ENCODE data around the gene THSD7B. TPM values are rescaled to one million over a fixed set of nuclear protein-coding genes. Genes with fewer than 3 reads are reported as not detected.

Gene THSD7B
- total and polyA plus RNA-seq, 8 donors, result 0.13 to 4.5 (median 2.7) TPM

GRCh38 chr2:137590102-137590501 lies 824.8 kb downstream of the THSD7B start:
- intact Hi-C loops (cut with DNase I), result no loop called here
- no peak for TF ChIP-seq CTCF (IDR thresholded peaks at IDR 0.05)
- ATAC-seq, result no peak
- H3K4me3 ChIP-seq, result no peak overlapping the region
- no peak overlapping the region for H3K27ac ChIP-seq
- no peaks in the 10 kb centered on the region for H3K27me3 ChIP-seq
- no peak for DNase-seq
- peaks cover 0 to 11% of the 10 kb centered on the region in 2 donors for H3K9me3 ChIP-seq
- H3K4me1 ChIP-seq, result no peaks in the 10 kb centered on the region
- no peaks in the 10 kb centered on the region for H3K36me3 ChIP-seq

GRCh38 chr2:137607722-137608318 lies 842.5 kb downstream of the THSD7B start:
- intact Hi-C loops (cut with DNase I), result no loop called here
- Histone ChIP-seq H3K27me3 (no peaks in the 10 kb centered on the region), H3K9me3 (no peaks in the 10 kb centered on the region), H3K4me1 (no peaks in the 10 kb centered on the region), H3K36me3 (no peaks in the 10 kb centered on the region), H3K4me3 (no peak overlapping the region), H3K27ac (no peak overlapping the region)
- TF ChIP-seq CTCF (IDR thresholded peaks at IDR 0.05), result no peak
- DNase-seq (no peak), ATAC-seq (no peak)

GRCh38 chr2:137638932-137639331 lies 873.6 kb downstream of the THSD7B start:
- H3K27ac ChIP-seq, result no peak overlapping the region
- no peak for ATAC-seq
- TF ChIP-seq CTCF (IDR thresholded peaks at IDR 0.05), result no peak
- intact Hi-C loops (cut with DNase I), result no loop called here
- H3K36me3 ChIP-seq, result no peaks in the 10 kb centered on the region
- no peaks in the 10 kb centered on the region for H3K9me3 ChIP-seq
- H3K27me3 ChIP-seq, result no peaks in the 10 kb centered on the region
- no peaks in the 10 kb centered on the region for H3K4me1 ChIP-seq
- DNase-seq, result no peak
- H3K4me3 ChIP-seq, result no peak overlapping the region

- H3K27me3 ChIP-seq, result no peaks in the 10 kb centered on the region
- intact Hi-C loops (cut with DNase I), result no loop called here
- no peak overlapping the region for H3K27ac ChIP-seq
- no peak for TF ChIP-seq CTCF (IDR thresholded peaks at IDR 0.05)
- ATAC-seq, result no peak
- DNase-seq, result no peak
- H3K9me3 ChIP-seq, result no peaks in the 10 kb centered on the region
- no peaks in the 10 kb centered on the region for H3K36me3 ChIP-seq
- no peak overlapping the region for H3K4me3 ChIP-seq
- H3K4me1 ChIP-seq, result no peaks in the 10 kb centered on the region
Measured at GRCh38 chr2:137644731-137645130, 879.4 kb downstream of the THSD7B start.

- no peaks in the 10 kb centered on the region for H3K9me3 ChIP-seq
- no peaks in the 10 kb centered on the region for H3K27me3 ChIP-seq
- ATAC-seq, result no peak
- H3K4me3 ChIP-seq, result no peak overlapping the region
- H3K27ac ChIP-seq, result no peak overlapping the region
- no peaks in the 10 kb centered on the region for H3K36me3 ChIP-seq
- TF ChIP-seq CTCF (IDR thresholded peaks at IDR 0.05), result no peak
- intact Hi-C loops (cut with DNase I), result no loop called here
- H3K4me1 ChIP-seq, result no peaks in the 10 kb centered on the region
- DNase-seq, result no peak
Measured at GRCh38 chr2:137654046-137654445, 888.7 kb downstream of the THSD7B start.
